HPDE6-E6E7 (cell line): ENCODE data around the gene ESYT1.

Experiments used
- DNase-seq: peaks from one replicate; pipeline ENCODE4 v3.0.0; 2011; ENCODE audit warnings: missing footprints; ENCODE audit errors: extremely low spot score

Gene ESYT1

GRCh38 chr12:56127888-56128669, at the start of gene ESYT1:
Gene ESYT1 (plus strand): TSS chr12:56128267. CDS start chr12:56128320, 53 bp downstream.
- peak; percentile 99 for DNase-seq

- DNase-seq = no peak
Observed at GRCh38 chr12:56078427-56078826, 49.6 kb upstream of the ESYT1 start.

GRCh38 chr12:56078931-56079722, 48.9 kb upstream of the ESYT1 start:
- DNase-seq = peak; percentile 87

- peak; percentile 87 for DNase-seq
Observed at GRCh38 chr12:56079723-56080555, 48.1 kb upstream of the ESYT1 start, which contains the start of gene ERBB3. Gene ERBB3 (plus strand): TSS chr12:56080165. CDS start chr12:56080301, 136 bp downstream.

- no peak for DNase-seq
Observed at GRCh38 chr12:56080556-56081138, 47.4 kb upstream of the ESYT1 start.

- no peak for DNase-seq
Observed at GRCh38 chr12:56081393-56082347, 46.4 kb upstream of the ESYT1 start.

- no peak for DNase-seq
Observed at GRCh38 chr12:56082382-56082781, 45.7 kb upstream of the ESYT1 start.

- DNase-seq = no peak
Observed at GRCh38 chr12:56082967-56083366, 45.1 kb upstream of the ESYT1 start.

- no peak for DNase-seq
Observed at GRCh38 chr12:56084958-56085543, 43.0 kb upstream of the ESYT1 start.

GRCh38 chr12:56086096-56086495, 42.0 kb upstream of the ESYT1 start:
- peak; percentile 43 for DNase-seq

GRCh38 chr12:56086608-56087007, 41.5 kb upstream of the ESYT1 start:
- no peak for DNase-seq

GRCh38 chr12:56087220-56087619, 40.8 kb upstream of the ESYT1 start:
- no peak for DNase-seq

- DNase-seq = no peak
Observed at GRCh38 chr12:56097738-56098137, 30.3 kb upstream of the ESYT1 start.

GRCh38 chr12:56098592-56098991, 29.5 kb upstream of the ESYT1 start:
- DNase-seq = no peak

GRCh38 chr12:56099787-56100186, 28.3 kb upstream of the ESYT1 start:
- no peak for DNase-seq

- no peak for DNase-seq
Observed at GRCh38 chr12:56101045-56101444, 27.0 kb upstream of the ESYT1 start.

- DNase-seq = no peak
Observed at GRCh38 chr12:56102683-56103065, 25.4 kb upstream of the ESYT1 start.

- no peak for DNase-seq
Observed at GRCh38 chr12:56103066-56103711, 24.9 kb upstream of the ESYT1 start.

GRCh38 chr12:56103823-56104108, 24.3 kb upstream of the ESYT1 start:
- DNase-seq = no peak
